Astrocyte (in vitro differentiated cells and primary cell): ENCODE data around the gene DHCR7. TPM values are rescaled to one million over a fixed set of nuclear protein-coding genes. Genes with fewer than 3 reads are reported as not detected.

Source experiments
- DNase-seq: peaks from one replicate; pipeline ENCODE4 v3.0.0-alpha.2; 2010; ENCODE audit warnings: low read depth
- FAIRE-seq: peaks from 2 replicates; lab custom pipeline; 2011; peaks lifted over from hg19 to GRCh38; lab: Jason Lieb, UNC
- H2AFZ ChIP-seq: 2 replicates; pipeline ENCODE4 v1.6.0; 2012; ENCODE audit warnings: low read depth, low read length, inconsistent platforms
- H3K27ac ChIP-seq: 2 replicates; pipeline ENCODE4 v1.5.1; 2011; ENCODE audit warnings: low read depth, low read length, inconsistent platforms
- H3K27me3 ChIP-seq: 2 replicates; pipeline ENCODE4 v1.6.0; 2011; ENCODE audit warnings: low read length, inconsistent platforms; ENCODE audit not compliant: insufficient read depth
- H3K36me3 ChIP-seq: 2 replicates; pipeline ENCODE4 v1.5.1; 2011; ENCODE audit warnings: low read length, inconsistent platforms; ENCODE audit not compliant: insufficient read depth
- H3K4me1 ChIP-seq: 2 replicates; pipeline ENCODE4 v1.5.1; 2011; ENCODE audit warnings: low read length, inconsistent platforms; ENCODE audit not compliant: insufficient read depth
- H3K4me2 ChIP-seq: 2 replicates; pipeline ENCODE4 v1.6.0; 2012; ENCODE audit warnings: low read length, inconsistent platforms
- H3K4me3 ChIP-seq: 2 replicates; pipeline ENCODE4 v1.5.1; 2011; ENCODE audit warnings: low read depth, mild to moderate bottlenecking, low read length, inconsistent platforms; ENCODE audit not compliant: insufficient read depth
- H3K79me2 ChIP-seq: 2 replicates; pipeline ENCODE4 v1.6.0; 2012; ENCODE audit warnings: mild to moderate bottlenecking, low read length, inconsistent platforms; ENCODE audit not compliant: insufficient read depth
- H3K9ac ChIP-seq: 2 replicates; pipeline ENCODE4 v1.6.0; 2012; ENCODE audit warnings: mild to moderate bottlenecking, low read length, inconsistent platforms
- H3K9me3 ChIP-seq: 2 replicates; pipeline ENCODE4 v1.5.1; 2012; ENCODE audit warnings: low read depth, mild to moderate bottlenecking, low read length, inconsistent platforms; ENCODE audit not compliant: insufficient read depth
- H4K20me1 ChIP-seq: 2 replicates; pipeline ENCODE4 v1.6.0; 2012; ENCODE audit warnings: low read length, inconsistent platforms; ENCODE audit not compliant: insufficient read depth
- H3K27ac Mint-ChIP-seq: one replicate; pipeline ENCODE4 v1.8.0; 2021; ENCODE audit warnings: mild to moderate bottlenecking, mixed read lengths; ENCODE audit not compliant: unreplicated experiment
- H3K27me3 Mint-ChIP-seq: one replicate; pipeline ENCODE4 v1.8.0; 2021; ENCODE audit warnings: low read depth, mixed read lengths; ENCODE audit not compliant: unreplicated experiment
- H3K36me3 Mint-ChIP-seq: one replicate; pipeline ENCODE4 v1.8.0; 2021; ENCODE audit warnings: low read depth, mixed read lengths; ENCODE audit not compliant: unreplicated experiment
- H3K4me1 Mint-ChIP-seq: one replicate; pipeline ENCODE4 v1.8.0; 2021; ENCODE audit warnings: low read depth, mixed read lengths; ENCODE audit not compliant: unreplicated experiment
- H3K4me3 Mint-ChIP-seq: one replicate; pipeline ENCODE4 v1.8.0; 2021; ENCODE audit warnings: mild to moderate bottlenecking, moderate library complexity, mixed read lengths; ENCODE audit not compliant: unreplicated experiment
- H3K9me3 Mint-ChIP-seq: one replicate; pipeline ENCODE4 v1.8.0; 2021; ENCODE audit warnings: mild to moderate bottlenecking, mixed read lengths; ENCODE audit not compliant: unreplicated experiment
- CTCF ChIP-seq: IDR thresholded peaks from 2 replicates; pipeline ENCODE4 v1.5.1; 2011; ENCODE audit warnings: low read depth, mild to moderate bottlenecking, inconsistent platforms, low read length, moderate library complexity; ENCODE audit not compliant: insufficient read depth
- EZH2 ChIP-seq: IDR thresholded peaks from 2 replicates; pipeline ENCODE4 v1.6.1; 2012; ENCODE audit warnings: mild to moderate bottlenecking, low read length, inconsistent platforms; ENCODE audit not compliant: insufficient read depth
- total RNA-seq: library from RNA; stranded (reverse); gene quantifications from 2 replicates; pipeline ENCODE4 v1.2.1, GENCODE V29; 2021

The DHCR7 gene
- total RNA-seq, 1 donor from 2014 or later = 92.8 TPM

DNA sequence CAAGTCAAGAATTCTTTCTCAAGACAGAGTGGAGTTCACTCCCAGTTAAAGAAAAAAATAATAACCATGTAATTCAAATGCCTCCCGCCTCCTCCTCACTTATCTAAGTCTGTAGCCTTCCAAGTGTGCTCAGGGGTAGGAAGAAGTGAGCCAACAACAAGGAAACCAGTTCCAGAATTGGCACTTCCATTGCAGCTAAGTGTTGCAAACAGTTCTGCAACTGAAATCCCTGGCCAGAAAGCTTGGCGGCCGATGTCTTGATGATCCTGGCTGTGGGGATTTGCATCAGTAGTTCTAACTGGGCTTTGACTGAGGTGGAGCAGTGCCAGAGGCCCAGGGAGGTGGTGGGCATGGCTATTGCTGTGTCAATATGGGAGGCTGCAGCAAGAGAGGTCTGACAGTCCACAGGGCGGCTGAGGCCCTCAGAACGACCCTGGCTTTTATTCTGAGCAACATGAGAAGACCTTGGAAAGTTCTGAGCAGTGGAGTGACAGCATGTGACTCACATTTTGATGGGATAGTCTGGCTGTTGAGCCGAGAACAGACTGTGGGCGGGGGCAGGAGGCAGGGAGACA lies 19.2 kb downstream of the DHCR7 start:
- no peaks in the 10 kb centered on the region for H3K9me3 ChIP-seq
- no peaks in the 10 kb centered on the region for H3K27me3 Mint-ChIP-seq
- H3K79me2 ChIP-seq = no peaks in the 10 kb centered on the region
- H3K4me3 Mint-ChIP-seq = peak overlapping the region; percentile 2
- FAIRE-seq = no peak
- no peak overlapping the region for H3K27ac Mint-ChIP-seq
- no peak overlapping the region for H3K4me2 ChIP-seq
- no peak overlapping the region for H3K9ac ChIP-seq
- H3K4me1 Mint-ChIP-seq = peaks cover 6% of the 10 kb centered on the region
- no peak overlapping the region for H3K4me3 ChIP-seq
- no peaks in the 10 kb centered on the region for H3K4me1 ChIP-seq
- H3K27me3 ChIP-seq = no peaks in the 10 kb centered on the region
- no peak for DNase-seq
- no peaks in the 10 kb centered on the region for H3K36me3 ChIP-seq
- H3K36me3 Mint-ChIP-seq = no peaks in the 10 kb centered on the region
- TF ChIP-seq EZH2 = no peak
- TF ChIP-seq CTCF = no peak
- H3K27ac ChIP-seq = no peak overlapping the region
- H3K9me3 Mint-ChIP-seq = peaks cover 3% of the 10 kb centered on the region
- H2AFZ ChIP-seq = no peak overlapping the region
- H4K20me1 ChIP-seq = no peaks in the 10 kb centered on the region

- Mint-ChIP-seq H3K27me3 (peaks cover 4% of the 10 kb centered on the region), H3K9me3 (peaks cover 3% of the 10 kb centered on the region), H3K27ac (no peak overlapping the region), H3K36me3 (no peaks in the 10 kb centered on the region), H3K4me3 (no peak overlapping the region), H3K4me1 (peaks cover 6% of the 10 kb centered on the region)
- no peaks in the 10 kb centered on the region for H3K27me3 ChIP-seq
- no peak overlapping the region for H2AFZ ChIP-seq
- no peak overlapping the region for H3K4me3 ChIP-seq
- no peaks in the 10 kb centered on the region for H4K20me1 ChIP-seq
- H3K36me3 ChIP-seq = no peaks in the 10 kb centered on the region
- no peaks in the 10 kb centered on the region for H3K79me2 ChIP-seq
- H3K9me3 ChIP-seq = no peaks in the 10 kb centered on the region
- H3K9ac ChIP-seq = no peak overlapping the region
- no peaks in the 10 kb centered on the region for H3K4me1 ChIP-seq
- FAIRE-seq (no peak), DNase-seq (no peak)
- H3K4me2 ChIP-seq = no peak overlapping the region
- TF ChIP-seq EZH2 (no peak), CTCF (no peak)
- H3K27ac ChIP-seq = no peak overlapping the region
Measured at GRCh38 chr11:71426413-71426812, 21.8 kb downstream of the DHCR7 start.

DNA sequence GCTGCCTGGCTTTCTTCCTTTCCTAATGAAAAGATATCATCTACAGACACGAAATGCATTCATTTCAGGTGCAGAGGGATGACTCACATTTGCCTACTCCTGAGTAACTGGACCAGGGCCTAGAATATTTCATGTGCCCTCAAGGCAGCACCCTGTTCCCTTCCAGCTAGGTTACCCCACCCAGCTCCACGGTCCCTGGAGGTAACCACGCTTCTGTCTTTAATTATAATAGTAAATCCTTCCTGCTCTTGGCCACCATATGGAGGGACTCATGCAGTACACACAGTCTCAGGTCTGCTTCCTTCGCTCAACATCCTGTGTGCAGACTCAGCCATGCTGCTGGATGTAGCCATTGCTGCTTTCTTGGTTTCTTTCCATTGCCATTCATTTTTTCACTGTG lies 22.3 kb downstream of the DHCR7 start:
- no peak overlapping the region for H3K27ac ChIP-seq
- no peak overlapping the region for H3K4me3 ChIP-seq
- no peak for TF ChIP-seq EZH2
- TF ChIP-seq CTCF = no peak
- no peak for FAIRE-seq
- H3K4me1 ChIP-seq = no peaks in the 10 kb centered on the region
- no peak overlapping the region for H3K4me2 ChIP-seq
- H3K27me3 ChIP-seq = no peaks in the 10 kb centered on the region
- no peak overlapping the region for H3K9ac ChIP-seq
- Mint-ChIP-seq H3K9me3 (peaks cover 3% of the 10 kb centered on the region), H3K4me1 (peaks cover 6% of the 10 kb centered on the region), H3K27ac (no peak overlapping the region), H3K36me3 (no peaks in the 10 kb centered on the region), H3K4me3 (no peak overlapping the region), H3K27me3 (peaks cover 5% of the 10 kb centered on the region)
- DNase-seq = no peak
- no peaks in the 10 kb centered on the region for H3K9me3 ChIP-seq
- H2AFZ ChIP-seq = no peak overlapping the region
- no peaks in the 10 kb centered on the region for H4K20me1 ChIP-seq
- H3K79me2 ChIP-seq = no peaks in the 10 kb centered on the region
- no peaks in the 10 kb centered on the region for H3K36me3 ChIP-seq
